ENCODE results near the gene ZC2HC1B. TPM values are rescaled to one million over a fixed set of nuclear protein-coding genes. Genes with fewer than 3 reads are reported as not detected.

The ZC2HC1B gene
- total RNA-seq, 2 experiments from 2014 or later = not detected

GRCh38 chr6:143948208-143948607 is 83.9 kb downstream of the ZC2HC1B start:
- DNase-seq = no peak
- CTCF ChIA-PET = no interaction called here
- no peaks in the 10 kb centered on the region for H3K36me3 Mint-ChIP-seq (ENCODE audit: low read depth)
- H3K9me3 Mint-ChIP-seq = no peaks in the 10 kb centered on the region
- no peaks in the 10 kb centered on the region for H3K4me1 Mint-ChIP-seq
- no peak overlapping the region for H3K4me3 Mint-ChIP-seq
- H3K27me3 Mint-ChIP-seq = no peaks in the 10 kb centered on the region
- no peak overlapping the region for H3K27ac Mint-ChIP-seq
- POLR2A ChIA-PET = no interaction called here

- Mint-ChIP-seq H3K9me3 (no peaks in the 10 kb centered on the region), H3K27ac (no peak overlapping the region), H3K4me1 (no peaks in the 10 kb centered on the region), H3K27me3 (no peaks in the 10 kb centered on the region), H3K36me3 (ENCODE audit: low read depth) (no peaks in the 10 kb centered on the region), H3K4me3 (no peak overlapping the region)
- ChIA-PET CTCF (interaction anchor here (2.5 kb wide), 1 partner anchor 9 kb away, joined by 13 read pairs; no protein-coding TSS in a partner anchor), POLR2A (no interaction called here)
- no peak for DNase-seq
Measured at GRCh38 chr6:143949535-143949934, 85.3 kb downstream of the ZC2HC1B start.

GRCh38 chr6:143949962-143950361 is 85.7 kb downstream of the ZC2HC1B start:
- ChIA-PET POLR2A (no interaction called here), CTCF (interaction anchor here (2.5 kb wide), 1 partner anchor 10 kb away, joined by 13 read pairs; no protein-coding TSS in a partner anchor)
- no peak for DNase-seq
- H3K36me3 Mint-ChIP-seq (ENCODE audit: low read depth) = no peaks in the 10 kb centered on the region
- H3K9me3 Mint-ChIP-seq = no peaks in the 10 kb centered on the region
- H3K4me3 Mint-ChIP-seq = no peak overlapping the region
- no peak overlapping the region for H3K27ac Mint-ChIP-seq
- H3K27me3 Mint-ChIP-seq = no peaks in the 10 kb centered on the region
- H3K4me1 Mint-ChIP-seq = no peaks in the 10 kb centered on the region

- H3K4me3 Mint-ChIP-seq = no peak overlapping the region
- H3K9me3 Mint-ChIP-seq = no peaks in the 10 kb centered on the region
- no peak overlapping the region for H3K27ac Mint-ChIP-seq
- H3K36me3 Mint-ChIP-seq (ENCODE audit: low read depth) = no peaks in the 10 kb centered on the region
- POLR2A ChIA-PET = no interaction called here
- H3K27me3 Mint-ChIP-seq = no peaks in the 10 kb centered on the region
- no peaks in the 10 kb centered on the region for H3K4me1 Mint-ChIP-seq
- CTCF ChIA-PET = interaction anchor here (0.6 to 2.5 kb wide), 3 partner anchors 11 to 1532 kb away, joined by 3 to 13 read pairs (median 3); no protein-coding TSS in a partner anchor
- DNase-seq = no peak
Measured at GRCh38 chr6:143950875-143951274, 86.6 kb downstream of the ZC2HC1B start.

- Mint-ChIP-seq H3K9me3 (no peaks in the 10 kb centered on the region), H3K4me1 (no peaks in the 10 kb centered on the region), H3K27me3 (no peaks in the 10 kb centered on the region), H3K4me3 (no peak overlapping the region), H3K36me3 (ENCODE audit: low read depth) (no peaks in the 10 kb centered on the region), H3K27ac (no peak overlapping the region)
- ChIA-PET POLR2A (no interaction called here), CTCF (interaction anchor here (1.1 to 2.5 kb wide), 3 partner anchors 11 to 12 kb away, joined by 3 to 13 read pairs (median 6); no protein-coding TSS in a partner anchor)
- no peak for DNase-seq
Measured at GRCh38 chr6:143952060-143952778, 87.9 kb downstream of the ZC2HC1B start.

GRCh38 chr6:143952947-143953701 is 88.8 kb downstream of the ZC2HC1B start:
- H3K9me3 Mint-ChIP-seq = no peaks in the 10 kb centered on the region
- no peak overlapping the region for H3K4me3 Mint-ChIP-seq
- no peaks in the 10 kb centered on the region for H3K36me3 Mint-ChIP-seq (ENCODE audit: low read depth)
- CTCF ChIA-PET = interaction anchor here (0.6 to 1.8 kb wide), 3 partner anchors 12 to 1488 kb away, joined by 3 to 6 read pairs (median 3); no protein-coding TSS in a partner anchor
- H3K27ac Mint-ChIP-seq = no peak overlapping the region
- no peaks in the 10 kb centered on the region for H3K4me1 Mint-ChIP-seq
- POLR2A ChIA-PET = interaction anchor here (1.3 kb wide), 1 partner anchor 10 kb away, joined by 4 read pairs; no protein-coding TSS in a partner anchor
- H3K27me3 Mint-ChIP-seq = no peaks in the 10 kb centered on the region
- no peak for DNase-seq

GRCh38 chr6:143953922-143954321 is 89.6 kb downstream of the ZC2HC1B start:
- H3K4me1 Mint-ChIP-seq = no peaks in the 10 kb centered on the region
- no peaks in the 10 kb centered on the region for H3K27me3 Mint-ChIP-seq
- H3K36me3 Mint-ChIP-seq (ENCODE audit: low read depth) = no peaks in the 10 kb centered on the region
- POLR2A ChIA-PET = interaction anchor here (1.3 kb wide), 1 partner anchor 9 kb away, joined by 4 read pairs; no protein-coding TSS in a partner anchor
- H3K27ac Mint-ChIP-seq = no peak overlapping the region
- no peak overlapping the region for H3K4me3 Mint-ChIP-seq
- no peak for DNase-seq
- CTCF ChIA-PET = interaction anchor here (0.6 to 1.8 kb wide), 2 partner anchors 14 to 1489 kb away, joined by 3 to 6 read pairs; no protein-coding TSS in a partner anchor
- H3K9me3 Mint-ChIP-seq = no peaks in the 10 kb centered on the region

GRCh38 chr6:143955971-143956370 is 91.7 kb downstream of the ZC2HC1B start:
- no peak overlapping the region for H3K27ac Mint-ChIP-seq
- no peaks in the 10 kb centered on the region for H3K9me3 Mint-ChIP-seq
- CTCF ChIA-PET = interaction anchor here (0.9 kb wide), 1 partner anchor 16 kb away, joined by 3 read pairs; no protein-coding TSS in a partner anchor
- POLR2A ChIA-PET = no interaction called here
- no peaks in the 10 kb centered on the region for H3K36me3 Mint-ChIP-seq (ENCODE audit: low read depth)
- H3K27me3 Mint-ChIP-seq = no peaks in the 10 kb centered on the region
- H3K4me3 Mint-ChIP-seq = no peak overlapping the region
- H3K4me1 Mint-ChIP-seq = no peaks in the 10 kb centered on the region
- no peak for DNase-seq

GRCh38 chr6:143957679-143958274 is 93.5 kb downstream of the ZC2HC1B start:
- Mint-ChIP-seq H3K27ac (no peak overlapping the region), H3K4me3 (no peak overlapping the region), H3K4me1 (no peaks in the 10 kb centered on the region), H3K9me3 (no peaks in the 10 kb centered on the region), H3K27me3 (no peaks in the 10 kb centered on the region), H3K36me3 (ENCODE audit: low read depth) (no peaks in the 10 kb centered on the region)
- ChIA-PET POLR2A (no interaction called here), CTCF (interaction anchor here (1.9 kb wide), 1 partner anchor 18 kb away, joined by 10 read pairs; no protein-coding TSS in a partner anchor)
- DNase-seq = no peak

- CTCF ChIA-PET = interaction anchor here (0.7 to 1.9 kb wide), 2 partner anchors 18 to 19 kb away, joined by 3 to 10 read pairs; no protein-coding TSS in a partner anchor
- H3K4me3 Mint-ChIP-seq = no peak overlapping the region
- DNase-seq = no peak
- POLR2A ChIA-PET = no interaction called here
- no peaks in the 10 kb centered on the region for H3K4me1 Mint-ChIP-seq
- no peaks in the 10 kb centered on the region for H3K36me3 Mint-ChIP-seq (ENCODE audit: low read depth)
- H3K9me3 Mint-ChIP-seq = no peaks in the 10 kb centered on the region
- no peak overlapping the region for H3K27ac Mint-ChIP-seq
- H3K27me3 Mint-ChIP-seq = no peaks in the 10 kb centered on the region
Measured at GRCh38 chr6:143958839-143959399, 94.6 kb downstream of the ZC2HC1B start.

- no peaks in the 10 kb centered on the region for H3K4me1 Mint-ChIP-seq
- POLR2A ChIA-PET = no interaction called here
- H3K27ac Mint-ChIP-seq = no peak overlapping the region
- H3K36me3 Mint-ChIP-seq (ENCODE audit: low read depth) = no peaks in the 10 kb centered on the region
- no peaks in the 10 kb centered on the region for H3K27me3 Mint-ChIP-seq
- DNase-seq = no peak
- CTCF ChIA-PET = interaction anchor here (1.9 kb wide), 1 partner anchor 20 kb away, joined by 10 read pairs; no protein-coding TSS in a partner anchor
- no peaks in the 10 kb centered on the region for H3K9me3 Mint-ChIP-seq
- H3K4me3 Mint-ChIP-seq = no peak overlapping the region
Measured at GRCh38 chr6:143959927-143960326, 95.7 kb downstream of the ZC2HC1B start.

- CTCF ChIA-PET = interaction anchor here (1.7 kb wide), 1 partner anchor 22 kb away, joined by 5 read pairs; no protein-coding TSS in a partner anchor
- no peak for DNase-seq
- H3K27ac Mint-ChIP-seq = no peak overlapping the region
- POLR2A ChIA-PET = no interaction called here
- H3K9me3 Mint-ChIP-seq = no peaks in the 10 kb centered on the region
- H3K4me1 Mint-ChIP-seq = no peaks in the 10 kb centered on the region
- no peaks in the 10 kb centered on the region for H3K27me3 Mint-ChIP-seq
- H3K36me3 Mint-ChIP-seq (ENCODE audit: low read depth) = no peaks in the 10 kb centered on the region
- no peak overlapping the region for H3K4me3 Mint-ChIP-seq
Measured at GRCh38 chr6:143961066-143961465, 96.8 kb downstream of the ZC2HC1B start.
